Measurements from ENCODE around the gene ANKK1. TPM values are rescaled to one million over a fixed set of nuclear protein-coding genes. Genes with fewer than 3 reads are reported as not detected.

ANKK1 gene, protein sequence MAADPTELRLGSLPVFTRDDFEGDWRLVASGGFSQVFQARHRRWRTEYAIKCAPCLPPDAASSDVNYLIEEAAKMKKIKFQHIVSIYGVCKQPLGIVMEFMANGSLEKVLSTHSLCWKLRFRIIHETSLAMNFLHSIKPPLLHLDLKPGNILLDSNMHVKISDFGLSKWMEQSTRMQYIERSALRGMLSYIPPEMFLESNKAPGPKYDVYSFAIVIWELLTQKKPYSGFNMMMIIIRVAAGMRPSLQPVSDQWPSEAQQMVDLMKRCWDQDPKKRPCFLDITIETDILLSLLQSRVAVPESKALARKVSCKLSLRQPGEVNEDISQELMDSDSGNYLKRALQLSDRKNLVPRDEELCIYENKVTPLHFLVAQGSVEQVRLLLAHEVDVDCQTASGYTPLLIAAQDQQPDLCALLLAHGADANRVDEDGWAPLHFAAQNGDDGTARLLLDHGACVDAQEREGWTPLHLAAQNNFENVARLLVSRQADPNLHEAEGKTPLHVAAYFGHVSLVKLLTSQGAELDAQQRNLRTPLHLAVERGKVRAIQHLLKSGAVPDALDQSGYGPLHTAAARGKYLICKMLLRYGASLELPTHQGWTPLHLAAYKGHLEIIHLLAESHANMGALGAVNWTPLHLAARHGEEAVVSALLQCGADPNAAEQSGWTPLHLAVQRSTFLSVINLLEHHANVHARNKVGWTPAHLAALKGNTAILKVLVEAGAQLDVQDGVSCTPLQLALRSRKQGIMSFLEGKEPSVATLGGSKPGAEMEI
- total RNA-seq = not detected in 2 replicates

DNA sequence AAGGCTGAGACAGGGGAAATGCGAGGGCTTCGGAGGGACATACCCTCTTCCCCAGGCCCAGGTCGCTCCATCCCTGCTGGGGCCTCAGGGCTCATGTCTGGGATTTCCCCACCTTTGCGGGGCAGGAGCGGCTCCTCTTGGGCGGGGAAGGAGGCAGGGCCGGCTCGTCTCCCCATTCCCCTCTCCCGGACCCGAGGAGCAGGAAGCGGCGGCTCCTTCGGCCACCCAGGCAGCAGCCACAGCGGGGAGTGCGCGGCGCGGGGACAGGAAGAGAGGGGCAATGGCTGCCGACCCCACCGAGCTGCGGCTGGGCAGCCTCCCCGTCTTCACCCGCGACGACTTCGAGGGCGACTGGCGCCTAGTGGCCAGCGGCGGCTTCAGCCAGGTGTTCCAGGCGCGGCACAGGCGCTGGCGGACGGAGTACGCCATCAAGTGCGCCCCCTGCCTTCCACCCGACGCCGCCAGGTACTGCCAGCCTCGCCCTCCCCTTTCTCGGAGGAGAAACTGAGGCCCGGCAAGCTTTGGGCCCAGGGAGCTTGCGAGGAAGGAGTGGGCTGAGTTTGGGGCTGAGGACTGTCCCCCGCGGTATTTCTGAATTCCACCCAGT, at the start of gene ANKK1:
ANKK1 (plus strand) TSS at position 175 of the 607 bp plus-strand sequence; CDS start at position 281, 106 bp downstream.

Other genes with a start within 250 kb of the ANKK1 start
- 6.9 and 8.5 TPM in 2 replicates for gene TTC12, start 73.2 kb upstream of the ANKK1 start, total RNA-seq
- not detected in 2 replicates for gene DRD2, start 87.6 kb downstream of the ANKK1 start, total RNA-seq

Measured in dermis lymphatic vessel endothelial cell (primary cell).